ENCODE measurements around the gene PRDM16. TPM values are rescaled to one million over a fixed set of nuclear protein-coding genes. Genes with fewer than 3 reads are reported as not detected.

PRDM16 gene
- total and polyA plus RNA-seq, 2 of the 13 experiments (the other 11 are each of a cell fraction or from before 2014, with no cell fraction given) = 0.15 to 0.81 TPM

DNA sequence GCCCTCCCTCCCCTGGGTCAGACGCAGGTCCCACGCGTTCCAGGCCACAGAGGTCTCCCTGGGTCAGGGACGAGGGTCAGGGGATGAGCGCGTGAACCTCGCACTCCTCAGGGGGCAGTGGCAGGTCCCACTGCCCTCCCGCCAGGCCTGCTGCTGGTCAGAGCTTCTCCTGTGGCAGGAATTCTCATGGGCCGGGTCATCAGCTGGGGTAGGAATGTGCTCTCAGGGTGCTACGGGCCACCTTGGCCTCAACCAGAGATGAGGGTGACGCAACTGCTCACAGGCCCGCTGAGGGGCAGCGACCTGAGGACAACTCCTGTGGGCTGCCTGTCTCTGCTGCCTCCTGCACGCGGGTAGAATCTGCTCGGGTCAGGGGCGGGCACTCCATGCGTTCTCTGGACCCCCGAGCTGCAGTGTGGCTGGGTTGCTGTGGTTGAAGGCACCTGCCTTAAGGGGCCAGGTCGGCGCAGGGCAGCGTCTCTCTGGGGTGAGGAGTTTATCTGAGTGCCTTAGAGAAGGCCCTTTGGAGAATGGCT lies 128.8 kb downstream of the PRDM16 start (continued):
- TF ChIP-seq, protein P1, sequence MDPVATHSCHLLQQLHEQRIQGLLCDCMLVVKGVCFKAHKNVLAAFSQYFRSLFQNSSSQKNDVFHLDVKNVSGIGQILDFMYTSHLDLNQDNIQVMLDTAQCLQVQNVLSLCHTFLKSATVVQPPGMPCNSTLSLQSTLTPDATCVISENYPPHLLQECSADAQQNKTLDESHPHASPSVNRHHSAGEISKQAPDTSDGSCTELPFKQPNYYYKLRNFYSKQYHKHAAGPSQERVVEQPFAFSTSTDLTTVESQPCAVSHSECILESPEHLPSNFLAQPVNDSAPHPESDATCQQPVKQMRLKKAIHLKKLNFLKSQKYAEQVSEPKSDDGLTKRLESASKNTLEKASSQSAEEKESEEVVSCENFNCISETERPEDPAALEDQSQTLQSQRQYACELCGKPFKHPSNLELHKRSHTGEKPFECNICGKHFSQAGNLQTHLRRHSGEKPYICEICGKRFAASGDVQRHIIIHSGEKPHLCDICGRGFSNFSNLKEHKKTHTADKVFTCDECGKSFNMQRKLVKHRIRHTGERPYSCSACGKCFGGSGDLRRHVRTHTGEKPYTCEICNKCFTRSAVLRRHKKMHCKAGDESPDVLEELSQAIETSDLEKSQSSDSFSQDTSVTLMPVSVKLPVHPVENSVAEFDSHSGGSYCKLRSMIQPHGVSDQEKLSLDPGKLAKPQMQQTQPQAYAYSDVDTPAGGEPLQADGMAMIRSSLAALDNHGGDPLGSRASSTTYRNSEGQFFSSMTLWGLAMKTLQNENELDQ (CRISPR knock-in tag; IDR thresholded peaks at IDR 0.05; ENCODE audit: borderline replicate concordance) = no peak
- TF ChIP-seq MEIS1 (CRISPR knock-in tag; IDR thresholded peaks at IDR 0.05; ENCODE audit: borderline replicate concordance) = no peak
- TF ChIP-seq RNF219 (CRISPR knock-in tag; IDR thresholded peaks at IDR 0.05) = no peak
- TF ChIP-seq, protein P2, sequence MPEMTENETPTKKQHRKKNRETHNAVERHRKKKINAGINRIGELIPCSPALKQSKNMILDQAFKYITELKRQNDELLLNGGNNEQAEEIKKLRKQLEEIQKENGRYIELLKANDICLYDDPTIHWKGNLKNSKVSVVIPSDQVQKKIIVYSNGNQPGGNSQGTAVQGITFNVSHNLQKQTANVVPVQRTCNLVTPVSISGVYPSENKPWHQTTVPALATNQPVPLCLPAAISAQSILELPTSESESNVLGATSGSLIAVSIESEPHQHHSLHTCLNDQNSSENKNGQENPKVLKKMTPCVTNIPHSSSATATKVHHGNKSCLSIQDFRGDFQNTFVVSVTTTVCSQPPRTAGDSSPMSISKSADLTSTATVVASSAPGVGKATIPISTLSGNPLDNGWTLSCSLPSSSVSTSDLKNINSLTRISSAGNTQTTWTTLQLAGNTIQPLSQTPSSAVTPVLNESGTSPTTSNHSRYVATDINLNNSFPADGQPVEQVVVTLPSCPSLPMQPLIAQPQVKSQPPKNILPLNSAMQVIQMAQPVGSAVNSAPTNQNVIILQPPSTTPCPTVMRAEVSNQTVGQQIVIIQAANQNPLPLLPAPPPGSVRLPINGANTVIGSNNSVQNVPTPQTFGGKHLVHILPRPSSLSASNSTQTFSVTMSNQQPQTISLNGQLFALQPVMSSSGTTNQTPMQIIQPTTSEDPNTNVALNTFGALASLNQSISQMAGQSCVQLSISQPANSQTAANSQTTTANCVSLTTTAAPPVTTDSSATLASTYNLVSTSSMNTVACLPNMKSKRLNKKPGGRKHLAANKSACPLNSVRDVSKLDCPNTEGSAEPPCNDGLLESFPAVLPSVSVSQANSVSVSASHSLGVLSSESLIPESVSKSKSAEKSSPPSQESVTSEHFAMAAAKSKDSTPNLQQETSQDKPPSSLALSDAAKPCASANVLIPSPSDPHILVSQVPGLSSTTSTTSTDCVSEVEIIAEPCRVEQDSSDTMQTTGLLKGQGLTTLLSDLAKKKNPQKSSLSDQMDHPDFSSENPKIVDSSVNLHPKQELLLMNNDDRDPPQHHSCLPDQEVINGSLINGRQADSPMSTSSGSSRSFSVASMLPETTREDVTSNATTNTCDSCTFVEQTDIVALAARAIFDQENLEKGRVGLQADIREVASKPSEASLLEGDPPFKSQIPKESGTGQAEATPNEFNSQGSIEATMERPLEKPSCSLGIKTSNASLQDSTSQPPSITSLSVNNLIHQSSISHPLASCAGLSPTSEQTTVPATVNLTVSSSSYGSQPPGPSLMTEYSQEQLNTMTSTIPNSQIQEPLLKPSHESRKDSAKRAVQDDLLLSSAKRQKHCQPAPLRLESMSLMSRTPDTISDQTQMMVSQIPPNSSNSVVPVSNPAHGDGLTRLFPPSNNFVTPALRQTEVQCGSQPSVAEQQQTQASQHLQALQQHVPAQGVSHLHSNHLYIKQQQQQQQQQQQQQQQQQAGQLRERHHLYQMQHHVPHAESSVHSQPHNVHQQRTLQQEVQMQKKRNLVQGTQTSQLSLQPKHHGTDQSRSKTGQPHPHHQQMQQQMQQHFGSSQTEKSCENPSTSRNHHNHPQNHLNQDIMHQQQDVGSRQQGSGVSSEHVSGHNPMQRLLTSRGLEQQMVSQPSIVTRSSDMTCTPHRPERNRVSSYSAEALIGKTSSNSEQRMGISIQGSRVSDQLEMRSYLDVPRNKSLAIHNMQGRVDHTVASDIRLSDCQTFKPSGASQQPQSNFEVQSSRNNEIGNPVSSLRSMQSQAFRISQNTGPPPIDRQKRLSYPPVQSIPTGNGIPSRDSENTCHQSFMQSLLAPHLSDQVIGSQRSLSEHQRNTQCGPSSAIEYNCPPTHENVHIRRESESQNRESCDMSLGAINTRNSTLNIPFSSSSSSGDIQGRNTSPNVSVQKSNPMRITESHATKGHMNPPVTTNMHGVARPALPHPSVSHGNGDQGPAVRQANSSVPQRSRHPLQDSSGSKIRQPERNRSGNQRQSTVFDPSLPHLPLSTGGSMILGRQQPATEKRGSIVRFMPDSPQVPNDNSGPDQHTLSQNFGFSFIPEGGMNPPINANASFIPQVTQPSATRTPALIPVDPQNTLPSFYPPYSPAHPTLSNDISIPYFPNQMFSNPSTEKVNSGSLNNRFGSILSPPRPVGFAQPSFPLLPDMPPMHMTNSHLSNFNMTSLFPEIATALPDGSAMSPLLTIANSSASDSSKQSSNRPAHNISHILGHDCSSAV (CRISPR knock-in tag; IDR thresholded peaks at IDR 0.05; ENCODE audit: borderline replicate concordance) = no peak
- TF ChIP-seq, protein P3, sequence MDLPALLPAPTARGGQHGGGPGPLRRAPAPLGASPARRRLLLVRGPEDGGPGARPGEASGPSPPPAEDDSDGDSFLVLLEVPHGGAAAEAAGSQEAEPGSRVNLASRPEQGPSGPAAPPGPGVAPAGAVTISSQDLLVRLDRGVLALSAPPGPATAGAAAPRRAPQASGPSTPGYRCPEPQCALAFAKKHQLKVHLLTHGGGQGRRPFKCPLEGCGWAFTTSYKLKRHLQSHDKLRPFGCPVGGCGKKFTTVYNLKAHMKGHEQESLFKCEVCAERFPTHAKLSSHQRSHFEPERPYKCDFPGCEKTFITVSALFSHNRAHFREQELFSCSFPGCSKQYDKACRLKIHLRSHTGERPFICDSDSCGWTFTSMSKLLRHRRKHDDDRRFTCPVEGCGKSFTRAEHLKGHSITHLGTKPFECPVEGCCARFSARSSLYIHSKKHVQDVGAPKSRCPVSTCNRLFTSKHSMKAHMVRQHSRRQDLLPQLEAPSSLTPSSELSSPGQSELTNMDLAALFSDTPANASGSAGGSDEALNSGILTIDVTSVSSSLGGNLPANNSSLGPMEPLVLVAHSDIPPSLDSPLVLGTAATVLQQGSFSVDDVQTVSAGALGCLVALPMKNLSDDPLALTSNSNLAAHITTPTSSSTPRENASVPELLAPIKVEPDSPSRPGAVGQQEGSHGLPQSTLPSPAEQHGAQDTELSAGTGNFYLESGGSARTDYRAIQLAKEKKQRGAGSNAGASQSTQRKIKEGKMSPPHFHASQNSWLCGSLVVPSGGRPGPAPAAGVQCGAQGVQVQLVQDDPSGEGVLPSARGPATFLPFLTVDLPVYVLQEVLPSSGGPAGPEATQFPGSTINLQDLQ (CRISPR knock-in tag; IDR thresholded peaks at IDR 0.05) = no peak
- TF ChIP-seq, protein P4, sequence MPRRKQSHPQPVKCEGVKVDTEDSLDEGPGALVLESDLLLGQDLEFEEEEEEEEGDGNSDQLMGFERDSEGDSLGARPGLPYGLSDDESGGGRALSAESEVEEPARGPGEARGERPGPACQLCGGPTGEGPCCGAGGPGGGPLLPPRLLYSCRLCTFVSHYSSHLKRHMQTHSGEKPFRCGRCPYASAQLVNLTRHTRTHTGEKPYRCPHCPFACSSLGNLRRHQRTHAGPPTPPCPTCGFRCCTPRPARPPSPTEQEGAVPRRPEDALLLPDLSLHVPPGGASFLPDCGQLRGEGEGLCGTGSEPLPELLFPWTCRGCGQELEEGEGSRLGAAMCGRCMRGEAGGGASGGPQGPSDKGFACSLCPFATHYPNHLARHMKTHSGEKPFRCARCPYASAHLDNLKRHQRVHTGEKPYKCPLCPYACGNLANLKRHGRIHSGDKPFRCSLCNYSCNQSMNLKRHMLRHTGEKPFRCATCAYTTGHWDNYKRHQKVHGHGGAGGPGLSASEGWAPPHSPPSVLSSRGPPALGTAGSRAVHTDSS (CRISPR knock-in tag; conservative IDR thresholded peaks at IDR 0.05) = no peak
- TF ChIP-seq, protein P5, sequence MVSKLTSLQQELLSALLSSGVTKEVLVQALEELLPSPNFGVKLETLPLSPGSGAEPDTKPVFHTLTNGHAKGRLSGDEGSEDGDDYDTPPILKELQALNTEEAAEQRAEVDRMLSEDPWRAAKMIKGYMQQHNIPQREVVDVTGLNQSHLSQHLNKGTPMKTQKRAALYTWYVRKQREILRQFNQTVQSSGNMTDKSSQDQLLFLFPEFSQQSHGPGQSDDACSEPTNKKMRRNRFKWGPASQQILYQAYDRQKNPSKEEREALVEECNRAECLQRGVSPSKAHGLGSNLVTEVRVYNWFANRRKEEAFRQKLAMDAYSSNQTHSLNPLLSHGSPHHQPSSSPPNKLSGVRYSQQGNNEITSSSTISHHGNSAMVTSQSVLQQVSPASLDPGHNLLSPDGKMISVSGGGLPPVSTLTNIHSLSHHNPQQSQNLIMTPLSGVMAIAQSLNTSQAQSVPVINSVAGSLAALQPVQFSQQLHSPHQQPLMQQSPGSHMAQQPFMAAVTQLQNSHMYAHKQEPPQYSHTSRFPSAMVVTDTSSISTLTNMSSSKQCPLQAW (CRISPR knock-in tag; IDR thresholded peaks at IDR 0.05) = peak; percentile 53; the same call in 1 of the 2 replicates
- TF ChIP-seq ZBTB21 (CRISPR knock-in tag; IDR thresholded peaks at IDR 0.05) = no peak
- TF ChIP-seq ZNF24 (IDR thresholded peaks at IDR 0.05) = no peak
